Breast epithelium (tissue), 3 donors: Measurements from ENCODE around the gene PTTG1IP.

Experiments used
- CTCF ChIP-seq, 3 donors: fragments of 450-650 bp; IDR thresholded peaks; one replicate each; pipeline ENCODE4 v1.5.1; 2016 to 2017; ENCODE audit warnings: antibody characterized with exemption in 3 of 3, mild to moderate bottlenecking in 3 of 3, moderate library complexity in 3 of 3
- POLR2A ChIP-seq: fragments of 450-650 bp; IDR thresholded peaks from one replicate; pipeline ENCODE4 v1.6.1; 2016; ENCODE audit warnings: antibody characterized with exemption, mild to moderate bottlenecking, moderate library complexity
- POLR2AphosphoS5 ChIP-seq, 3 donors: sonication (generic); formaldehyde crosslinking; IDR thresholded peaks; one replicate each; pipeline ENCODE4 v1.6.1; 2017; ENCODE audit warnings: antibody characterized with exemption in 3 of 3

DNA sequence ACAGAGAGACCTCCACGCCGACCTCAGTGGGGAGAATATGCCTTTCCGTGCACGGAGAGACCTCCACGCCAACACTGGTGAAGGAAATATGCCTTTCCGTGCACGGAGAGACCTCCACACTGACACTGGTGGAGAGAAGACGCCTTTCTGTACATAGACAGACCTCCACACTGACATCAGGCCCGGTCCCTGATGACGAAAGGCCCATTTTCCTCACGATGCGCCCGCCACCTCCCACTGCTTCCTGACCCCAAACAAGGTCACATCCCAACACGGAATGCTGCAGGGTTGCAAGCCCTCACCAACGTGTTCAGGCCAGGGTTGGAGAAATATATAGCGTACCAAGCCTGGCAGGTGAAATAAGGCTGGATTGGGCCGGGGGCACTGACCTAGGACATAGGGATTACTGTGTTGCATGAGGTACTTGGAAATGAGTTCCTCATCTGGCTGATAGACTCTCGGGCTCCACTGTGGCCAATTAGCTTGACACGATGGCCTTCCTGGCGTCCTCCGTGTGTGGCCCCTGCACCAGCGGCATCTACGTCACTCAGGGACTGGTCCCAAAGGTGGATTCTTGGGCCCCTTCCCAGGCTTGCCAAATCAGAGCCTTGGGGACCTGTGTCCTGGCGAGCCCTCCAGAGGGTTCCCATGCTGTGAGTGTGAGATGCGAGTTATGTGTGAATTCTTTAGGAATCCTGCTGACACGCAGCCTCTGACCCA is 39.1 kb downstream of the PTTG1IP start:
- TF ChIP-seq POLR2AphosphoS5 (IDR thresholded peaks at IDR 0.05) (no peak), CTCF (IDR thresholded peaks at IDR 0.05) (no peak), POLR2A (no peak)
